ENCODE measurements around the gene CDK15. TPM values are rescaled to one million over a fixed set of nuclear protein-coding genes. Genes with fewer than 3 reads are reported as not detected.

The CDK15 gene
- total RNA-seq, 4 donors from 2014 or later = 0.11 to 0.29 TPM; not detected in 2

- H3K36me3 ChIP-seq = no peaks in the 10 kb centered on the region
- no peak for DNase-seq
- intact Hi-C loops (cut with DNase I; ENCODE audit: low total_unique reads) = no loop called here
- peaks cover 11 to 17% of the 10 kb centered on the region in 2 donors for H3K4me1 ChIP-seq
- H3K27ac ChIP-seq = no peak overlapping the region
- no peaks in the 10 kb centered on the region for H3K27me3 ChIP-seq
- in situ Hi-C loops (cut with MboI; ENCODE audit: low sequenced_read_pairs in 4 of 4) = no loop called here
- H3K4me3 ChIP-seq = no peak overlapping the region
- no peak for ATAC-seq
- TF ChIP-seq POLR2A (IDR thresholded peaks at IDR 0.05) (no peak), CTCF (IDR thresholded peaks at IDR 0.05 in 4 of 5, conservative IDR thresholded peaks at IDR 0.05 in 1 of 5) (no peak)
- no peaks in the 10 kb centered on the region for H3K9me3 ChIP-seq
These were observed 122.0 kb downstream of the CDK15 start for GRCh38 chr2:201928363-201928762.

DNA sequence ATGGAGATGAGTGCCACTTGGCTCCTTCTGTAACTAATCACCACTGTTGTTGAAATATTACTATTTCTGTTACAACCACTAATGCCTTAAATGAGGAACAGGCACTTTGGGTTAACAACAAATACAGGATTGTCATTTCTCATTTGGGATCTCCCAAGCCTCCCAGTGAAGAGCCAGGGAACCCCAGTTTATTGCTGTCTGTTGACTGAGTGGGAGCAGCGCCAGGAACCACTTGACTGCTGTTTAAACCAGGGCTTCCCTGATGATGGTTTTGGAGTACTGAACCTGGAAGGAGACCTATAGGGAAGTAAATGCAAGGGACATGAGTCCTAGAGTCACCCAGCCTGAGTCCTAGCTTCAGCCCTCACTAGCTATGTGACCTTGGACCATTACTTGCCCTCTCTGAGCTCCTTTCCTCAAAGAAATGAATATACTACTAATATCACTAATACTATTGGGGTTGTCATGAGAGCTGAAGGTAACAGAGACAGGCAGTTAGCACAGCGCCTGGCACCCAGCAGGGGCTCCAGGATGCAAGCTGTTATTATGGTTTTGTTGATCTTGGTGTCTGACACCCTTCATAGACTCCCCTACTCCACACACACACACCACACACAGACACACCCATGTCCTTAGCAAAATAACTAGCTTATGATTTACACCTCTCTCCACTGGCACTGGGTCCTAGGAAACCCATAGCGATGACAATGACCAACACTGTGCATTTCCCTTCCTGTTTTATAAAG lies 123.1 kb downstream of the CDK15 start:
- ATAC-seq (no peak), DNase-seq (no peak)
- no peaks in the 10 kb centered on the region for H3K9me3 ChIP-seq
- in situ Hi-C loops (cut with MboI; ENCODE audit: low sequenced_read_pairs in 4 of 4) = no loop called here
- H3K27me3 ChIP-seq = no peaks in the 10 kb centered on the region
- H3K4me1 ChIP-seq = peaks cover 21 to 28% of the 10 kb centered on the region in 2 donors
- no peak overlapping the region for H3K4me3 ChIP-seq
- no peak overlapping the region for H3K27ac ChIP-seq
- TF ChIP-seq CTCF (IDR thresholded peaks at IDR 0.05 in 4 of 5, conservative IDR thresholded peaks at IDR 0.05 in 1 of 5) (no peak), POLR2A (IDR thresholded peaks at IDR 0.05) (no peak)
- intact Hi-C loops (cut with DNase I; ENCODE audit: low total_unique reads) = loop anchor here (5.0 kb wide), 1 partner anchor 103 kb away; the partner anchor contains the start of gene FZD7
- no peaks in the 10 kb centered on the region for H3K36me3 ChIP-seq

- no peak for DNase-seq
- H3K36me3 ChIP-seq = no peaks in the 10 kb centered on the region
- H3K4me1 ChIP-seq = peaks cover 23 to 30% of the 10 kb centered on the region in 2 donors
- TF ChIP-seq POLR2A (IDR thresholded peaks at IDR 0.05) (no peak), CTCF (IDR thresholded peaks at IDR 0.05 in 4 of 5, conservative IDR thresholded peaks at IDR 0.05 in 1 of 5) (no peak)
- in situ Hi-C loops (cut with MboI; ENCODE audit: low sequenced_read_pairs in 4 of 4) (no loop called here), intact Hi-C loops (cut with DNase I; ENCODE audit: low total_unique reads) (loop anchor here (5.0 kb wide), 1 partner anchor 102 kb away; the partner anchor contains the start of gene FZD7)
- no peak overlapping the region for H3K27ac ChIP-seq
- no peaks in the 10 kb centered on the region for H3K9me3 ChIP-seq
- H3K27me3 ChIP-seq = no peaks in the 10 kb centered on the region
- no peak for ATAC-seq
- no peak overlapping the region for H3K4me3 ChIP-seq
These were observed 123.7 kb downstream of the CDK15 start for GRCh38 chr2:201930043-201930442.

DNA sequence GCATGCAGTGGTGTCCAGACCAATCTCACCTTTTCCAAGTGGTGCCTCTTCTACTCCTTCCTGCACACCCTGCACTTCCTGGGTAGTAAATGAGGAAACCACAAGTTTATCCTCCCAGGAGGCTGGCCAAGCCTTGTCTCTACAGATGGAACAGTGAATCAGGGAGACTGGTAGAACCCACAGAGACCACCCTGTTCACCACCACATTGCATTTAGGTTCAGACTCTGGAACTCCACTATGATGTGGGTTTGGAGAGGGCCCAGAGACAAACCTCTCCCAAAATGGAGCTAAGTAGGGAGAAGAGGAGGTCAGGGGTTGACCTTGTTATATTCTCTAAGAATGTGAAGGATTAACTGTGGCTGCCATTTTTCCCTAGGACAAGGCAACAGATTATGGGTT lies 124.5 kb downstream of the CDK15 start:
- Histone ChIP-seq H3K9me3 (no peaks in the 10 kb centered on the region), H3K27me3 (no peaks in the 10 kb centered on the region), H3K4me3 (no peak overlapping the region), H3K36me3 (no peaks in the 10 kb centered on the region), H3K27ac (no peak overlapping the region), H3K4me1 (peaks cover 23 to 30% of the 10 kb centered on the region in 2 donors)
- in situ Hi-C loops (cut with MboI; ENCODE audit: low sequenced_read_pairs in 4 of 4) = no loop called here
- DNase-seq (no peak), ATAC-seq (no peak)
- TF ChIP-seq CTCF (IDR thresholded peaks at IDR 0.05 in 4 of 5, conservative IDR thresholded peaks at IDR 0.05 in 1 of 5) (no peak), POLR2A (IDR thresholded peaks at IDR 0.05) (no peak)
- intact Hi-C loops (cut with DNase I; ENCODE audit: low total_unique reads) = loop anchor here (5.0 kb wide), 1 partner anchor 101 kb away; the partner anchor contains the start of gene FZD7

Data from gastrocnemius medialis (tissue), 4 donors.